GM06990 (cell line): ENCODE measurements around the gene TP53TG3C.
"Not testable (repeated sequence)": the region's sequence is repeated elsewhere in the genome, so short reads cannot be mapped to it uniquely, and the experiment has no call there.

ENCODE experiments used
- DNase-seq: peaks from one replicate; pipeline ENCODE4 v3.0.0-alpha.2; 2011; ENCODE audit not compliant: insufficient read length; ENCODE audit errors: extremely low read depth
- H3K27me3 ChIP-seq: replicated peaks from 2 replicates; pipeline ENCODE4 v1.6.0; 2011; ENCODE audit warnings: low read length; ENCODE audit not compliant: control insufficient read depth, insufficient read depth
- H3K36me3 ChIP-seq: 2 replicates; pipeline ENCODE4 v1.5.1; 2011; ENCODE audit warnings: low read length; ENCODE audit not compliant: control insufficient read depth, insufficient read depth
- H3K4me3 ChIP-seq: replicated peaks from 2 replicates; pipeline ENCODE4 v1.5.1; 2011; ENCODE audit warnings: low read depth, mild to moderate bottlenecking, control low read depth, low read length

TP53TG3C gene

GRCh38 chr16:33193926-33194325 is at the start of gene TP53TG3C:
TSS of gene TP53TG3C (plus strand) at chr16:33194226. CDS start at chr16:33194294, 68 bp downstream.
- H3K36me3 ChIP-seq, DNase-seq, H3K4me3 ChIP-seq, H3K27me3 ChIP-seq: not testable (repeated sequence)
